Stimulated activated CD8-positive, alpha-beta memory T cell treated with anti-CD3 and anti-CD28 coated beads, Interleukin-15, amount 100 ng/mL, for 4 hours (primary cell): ENCODE results near the gene TUFT1.
"Not testable (repeated sequence)": the region's sequence is repeated elsewhere in the genome, so short reads cannot be mapped to it uniquely, and the experiment has no call there.

ENCODE experiments used
- DNase-seq, 2 donors: peaks; one replicate each; pipeline ENCODE4 v3.0.0-alpha.2; 2020; ENCODE audit warnings: low read depth in 2 of 2

Gene TUFT1

DNA sequence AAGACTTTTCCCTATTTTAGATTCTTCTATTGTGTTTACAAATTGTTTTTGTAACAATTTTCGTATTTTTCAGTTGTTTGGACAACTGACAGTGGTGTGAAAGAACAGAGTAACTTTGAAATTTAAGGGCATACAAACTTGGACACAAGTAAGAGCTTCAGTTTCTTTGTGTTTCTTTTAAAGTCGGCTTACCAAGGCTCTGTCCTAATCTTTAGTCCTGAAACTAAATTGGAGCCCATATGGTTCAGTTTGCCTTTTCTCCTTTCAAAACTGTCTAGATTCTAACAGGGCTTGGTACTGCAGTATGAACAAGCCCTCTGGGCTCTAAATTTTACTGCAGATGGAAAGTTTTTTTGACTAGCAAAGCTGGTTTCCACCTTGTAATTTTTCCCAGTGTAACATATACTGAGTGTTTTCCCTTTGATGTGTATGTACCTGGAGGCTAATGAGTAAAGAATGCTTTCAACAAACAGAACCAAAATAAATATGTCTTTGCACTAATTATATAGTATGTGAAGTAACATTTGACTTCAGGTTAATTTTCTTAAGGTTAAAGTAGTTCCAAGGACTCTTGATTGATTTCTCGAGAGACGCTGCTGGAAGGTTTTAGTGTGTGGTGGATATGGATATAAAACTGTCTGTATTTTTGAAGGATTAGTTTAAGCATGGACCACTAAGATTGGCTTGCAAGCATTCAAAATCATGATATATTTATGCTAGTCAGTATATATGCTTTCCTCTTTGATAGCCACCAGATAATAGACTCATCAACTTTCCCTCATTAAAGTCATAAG lies 75.8 kb downstream of the TUFT1 start:
- no peak for DNase-seq

DNA sequence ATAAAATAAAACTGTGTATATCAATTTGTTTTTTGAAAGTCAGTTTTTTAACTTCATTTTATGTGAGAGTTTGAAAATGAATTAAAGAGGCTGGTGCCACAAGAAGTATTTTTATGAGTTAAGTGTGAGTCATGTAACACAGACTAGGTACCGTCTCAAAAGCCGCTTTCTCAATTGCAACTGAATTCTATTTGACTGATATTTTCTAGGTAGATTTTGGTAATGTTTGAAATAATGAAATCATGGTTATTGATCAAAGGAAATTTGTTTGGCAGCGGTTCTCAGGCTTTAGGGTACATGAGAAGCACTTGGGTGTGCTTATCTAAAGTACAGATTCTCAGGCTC lies 76.4 kb downstream of the TUFT1 start:
- DNase-seq: no peak

DNA sequence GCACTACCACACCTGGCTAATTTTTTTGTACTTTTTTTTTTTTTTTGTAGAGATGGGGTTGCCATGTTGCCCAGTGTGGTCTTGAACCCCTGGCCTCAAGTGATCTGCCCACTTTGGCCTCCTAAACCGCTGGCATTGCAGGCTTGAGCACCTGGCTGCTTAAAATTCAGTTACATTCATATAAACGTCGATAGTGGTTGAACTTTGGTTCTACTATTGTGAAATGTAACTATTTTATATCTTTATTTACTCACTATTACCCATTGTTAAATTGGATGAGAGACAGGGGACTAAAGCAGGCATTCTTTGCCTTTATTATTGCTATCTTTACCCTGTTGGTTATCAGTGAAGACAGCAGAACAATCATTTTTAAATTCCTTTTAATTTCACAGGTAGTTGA lies 77.9 kb downstream of the TUFT1 start:
- no peak for DNase-seq

DNA sequence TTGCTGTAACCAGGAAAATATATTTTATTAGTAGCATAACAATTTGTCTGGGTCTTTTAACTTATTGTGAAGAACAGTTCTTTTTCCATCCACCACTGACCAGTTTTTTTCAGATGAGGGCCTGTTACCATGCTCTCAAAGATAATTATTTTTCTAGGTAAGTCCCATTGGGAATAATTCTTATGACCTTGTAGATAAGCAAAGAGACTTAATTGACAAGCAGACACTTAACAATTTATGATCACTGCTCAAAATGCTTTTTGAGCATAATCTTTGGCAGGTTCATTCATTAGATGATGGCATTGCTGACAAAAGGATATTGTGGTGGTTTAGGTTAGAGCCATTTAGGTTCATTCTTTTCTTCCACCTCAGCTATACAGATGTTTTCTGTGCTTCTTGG lies 78.4 kb downstream of the TUFT1 start:
- DNase-seq: no peak

DNA sequence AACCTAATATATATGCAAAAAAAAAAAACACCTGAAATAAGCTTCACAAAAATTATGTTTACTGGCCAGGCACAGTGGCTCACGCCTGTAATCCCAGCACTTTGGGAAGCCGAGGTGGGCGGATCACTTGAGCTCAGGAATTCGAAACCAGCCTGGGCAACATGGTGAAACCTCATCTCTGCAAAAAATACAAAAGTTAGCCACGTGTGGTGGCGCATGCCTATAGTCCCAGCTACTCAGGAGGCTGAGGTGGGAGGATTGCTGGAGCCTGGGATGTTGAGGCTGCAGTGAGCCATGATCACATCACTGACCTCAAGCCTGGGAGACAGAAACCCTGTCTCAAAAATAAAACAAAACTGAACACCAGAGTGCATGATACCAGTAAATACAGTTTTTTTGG lies 78.9 kb downstream of the TUFT1 start:
- DNase-seq: not testable (repeated sequence)

DNA sequence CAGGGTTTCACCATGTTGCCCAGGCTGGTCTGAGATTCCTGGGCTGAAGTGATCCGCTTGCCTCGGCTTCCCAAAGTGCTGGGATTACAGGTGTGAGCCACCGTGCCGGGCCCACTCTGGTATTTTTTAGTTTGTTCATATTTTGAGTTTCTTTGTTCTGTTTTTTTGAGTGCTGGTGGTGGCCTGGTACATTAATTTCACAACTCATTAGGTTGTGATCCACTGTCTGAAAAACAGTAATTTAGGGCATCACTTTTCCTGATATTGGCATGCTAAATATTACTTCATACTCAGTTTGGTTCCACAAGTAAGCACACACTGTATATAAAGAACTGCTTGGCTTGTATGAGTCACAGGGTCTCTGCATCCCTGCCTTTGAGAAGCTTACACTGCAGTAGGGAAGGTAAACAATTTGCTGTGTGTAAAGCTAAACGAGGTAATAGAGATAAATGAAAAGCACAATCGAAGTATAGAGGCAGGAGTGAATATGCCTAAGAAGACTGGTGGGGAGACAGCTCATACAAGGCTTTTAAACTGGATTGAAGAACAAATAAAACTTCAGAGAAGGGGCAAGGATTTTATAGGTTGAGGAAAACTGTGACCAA lies 79.5 kb downstream of the TUFT1 start:
- DNase-seq: no peak

DNA sequence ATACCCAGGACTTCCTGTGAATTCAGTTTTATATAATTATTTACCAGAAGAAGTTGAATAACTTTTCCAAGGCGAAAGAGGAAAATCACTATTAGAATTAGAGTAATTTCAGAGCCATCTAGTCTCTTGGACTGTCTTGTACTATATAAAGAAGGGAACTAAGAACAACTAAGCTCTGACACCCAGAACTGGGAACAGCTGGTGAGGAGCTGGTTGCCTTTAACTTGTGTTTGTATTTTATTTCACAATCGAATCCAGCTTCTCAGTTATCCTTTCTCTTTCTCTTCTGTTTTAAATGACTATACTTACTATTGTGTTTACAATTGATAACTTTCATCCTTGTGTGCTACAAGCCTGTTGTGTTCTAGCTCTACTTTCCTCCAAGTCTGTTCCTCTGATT lies 80.2 kb downstream of the TUFT1 start:
- DNase-seq: no peak

DNA sequence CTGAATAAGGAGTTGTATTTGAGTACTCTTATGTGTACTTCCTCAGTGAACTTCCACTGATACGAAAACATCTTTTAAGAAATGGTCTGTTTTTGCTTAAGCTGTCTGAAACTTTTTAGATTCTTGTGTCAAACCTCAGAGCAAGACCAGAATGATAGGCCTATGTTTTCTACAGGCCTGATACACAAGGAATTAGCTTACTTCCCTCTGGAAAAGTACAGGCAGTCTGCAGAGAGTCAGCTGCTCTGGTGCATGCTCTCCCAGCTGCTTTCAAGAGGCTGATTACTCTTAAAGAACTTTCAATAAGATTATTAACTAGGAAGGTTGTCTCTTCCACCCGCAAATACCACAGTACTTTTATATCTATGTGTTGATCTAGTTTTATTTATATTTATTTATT lies 81.2 kb downstream of the TUFT1 start:
- DNase-seq: no peak

DNA sequence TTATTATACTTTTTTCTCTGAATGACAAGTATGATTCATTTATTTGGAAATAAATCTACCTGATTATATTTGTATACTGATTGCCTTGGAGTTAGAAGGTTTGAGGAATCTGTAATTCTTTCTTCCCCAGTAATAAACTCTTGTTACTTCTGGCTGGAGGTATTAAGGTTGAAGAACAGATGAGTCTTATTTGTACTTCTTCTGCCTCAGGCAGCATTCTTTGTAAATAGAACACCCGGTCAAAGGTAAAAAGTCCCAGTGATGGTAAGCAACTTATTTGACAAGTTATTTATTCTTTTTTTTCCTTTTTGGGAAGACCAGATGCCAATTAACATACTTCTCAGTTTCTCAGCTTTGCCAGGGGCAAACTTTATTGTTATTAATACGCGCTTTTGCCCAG lies 84.7 kb downstream of the TUFT1 start:
- no peak for DNase-seq

DNA sequence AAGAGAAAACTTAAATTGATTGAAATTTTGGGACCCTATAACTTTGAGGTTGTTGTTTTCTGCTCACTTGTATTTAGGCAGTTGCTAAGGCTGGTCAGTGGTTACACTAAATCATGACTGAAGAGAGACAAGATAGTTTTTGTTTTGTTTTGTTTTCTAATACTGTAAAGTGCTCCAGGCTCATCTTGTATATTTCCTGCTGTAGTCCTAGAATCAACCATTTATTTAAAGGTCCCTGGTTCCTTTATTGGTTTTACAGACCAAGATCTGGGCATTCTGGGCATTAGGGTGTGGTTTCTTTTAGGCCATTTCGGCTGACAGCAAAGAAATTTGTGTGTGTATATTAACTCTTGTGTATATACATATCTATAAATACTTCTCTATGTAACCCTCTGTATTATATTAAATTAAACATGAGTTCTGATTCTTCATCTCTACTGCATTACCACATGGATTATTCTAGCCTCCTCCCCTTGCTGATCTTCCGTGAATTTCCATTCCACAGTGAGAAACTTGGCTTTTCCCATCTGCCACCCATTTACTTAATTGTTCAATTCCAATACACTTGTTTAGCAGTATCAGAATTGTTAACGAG lies 86.7 kb downstream of the TUFT1 start:
- DNase-seq: no peak

DNA sequence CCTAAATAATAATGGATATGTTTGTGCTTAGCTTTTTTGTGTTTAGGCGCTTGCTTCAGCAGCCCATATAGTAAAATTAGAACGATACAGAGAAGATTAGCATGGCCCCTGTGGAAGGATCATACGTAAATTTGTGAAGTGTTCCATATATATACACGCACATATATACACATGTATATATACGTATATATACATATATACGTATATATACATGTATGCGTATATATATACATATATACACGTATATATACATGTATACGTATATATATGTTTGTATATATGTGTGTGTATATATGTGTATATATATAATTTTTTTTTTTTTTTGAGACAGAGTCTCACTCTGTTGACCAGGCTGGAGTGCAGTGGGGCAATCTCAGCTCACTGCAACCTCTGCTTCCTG lies 89.2 kb downstream of the TUFT1 start:
- DNase-seq: no peak
